Kidney epithelial cell (primary cell): ENCODE results near the gene OTULIN. TPM values are rescaled to one million over a fixed set of nuclear protein-coding genes. Genes with fewer than 3 reads are reported as not detected.

Source experiments
- DNase-seq: peaks from one replicate; pipeline ENCODE4 v3.0.0-alpha.2; 2010; ENCODE audit warnings: low read depth
- H3K27me3 ChIP-seq: 2 replicates; pipeline ENCODE4 v1.6.0; 2011; ENCODE audit warnings: low read length; ENCODE audit not compliant: control insufficient read depth, insufficient read depth
- H3K36me3 ChIP-seq: 2 replicates; pipeline ENCODE4 v1.5.1; 2011; ENCODE audit warnings: low read length; ENCODE audit not compliant: control insufficient read depth, insufficient read depth
- H3K4me3 ChIP-seq: 2 replicates; pipeline ENCODE4 v1.5.1; 2011; ENCODE audit warnings: low read depth, mild to moderate bottlenecking, control low read depth, low read length
- CTCF ChIP-seq: IDR thresholded peaks from 2 replicates; pipeline ENCODE4 v1.5.1; 2011; ENCODE audit warnings: mild to moderate bottlenecking, moderate library complexity, low read length, control low read depth, inconsistent platforms; ENCODE audit not compliant: insufficient read depth, poor library complexity, severe bottlenecking
- total RNA-seq: library from RNA; depleted of rRNA; stranded (reverse); fragments of >200 nt; gene quantifications from 2 replicates; pipeline ENCODE4 v1.2.3, GENCODE V29; 2015

OTULIN gene
- total RNA-seq, 1 donor from 2014 or later, result 12.0 TPM

- no peak for DNase-seq
- Histone ChIP-seq H3K36me3 (no peaks in the 10 kb centered on the region), H3K4me3 (peak overlapping the region; percentile 85), H3K27me3 (no peaks in the 10 kb centered on the region)
- peak; percentile 15 for TF ChIP-seq CTCF
Measured at GRCh38 chr5:14665949-14666348, 1.4 kb downstream of the OTULIN start.

GRCh38 chr5:14666357-14666756 lies 1.8 kb downstream of the OTULIN start:
- no peak for TF ChIP-seq CTCF
- DNase-seq, result no peak
- H3K36me3 ChIP-seq, result no peaks in the 10 kb centered on the region
- no peaks in the 10 kb centered on the region for H3K27me3 ChIP-seq
- no peak overlapping the region for H3K4me3 ChIP-seq

DNA sequence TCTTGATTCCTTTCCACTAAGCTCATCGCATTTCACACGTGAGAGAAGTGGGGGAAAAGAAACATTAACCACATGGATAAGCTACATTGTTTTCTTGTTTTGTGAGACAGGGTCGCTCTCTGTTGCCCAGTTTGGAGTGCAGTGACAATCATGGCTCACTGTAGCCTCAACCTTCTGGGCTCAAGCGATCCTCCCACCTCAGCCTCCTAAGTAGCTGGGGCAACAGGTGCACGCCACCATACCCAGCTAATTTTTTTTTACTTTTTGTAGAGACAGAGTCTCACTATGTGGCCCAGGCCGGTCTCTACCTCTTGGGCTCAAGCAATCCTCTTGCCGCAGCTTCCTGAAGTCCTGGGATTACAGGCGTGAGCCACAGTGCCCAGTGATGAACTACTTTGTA lies 2.8 kb downstream of the OTULIN start:
- TF ChIP-seq CTCF, result no peak
- no peaks in the 10 kb centered on the region for H3K27me3 ChIP-seq

DNA sequence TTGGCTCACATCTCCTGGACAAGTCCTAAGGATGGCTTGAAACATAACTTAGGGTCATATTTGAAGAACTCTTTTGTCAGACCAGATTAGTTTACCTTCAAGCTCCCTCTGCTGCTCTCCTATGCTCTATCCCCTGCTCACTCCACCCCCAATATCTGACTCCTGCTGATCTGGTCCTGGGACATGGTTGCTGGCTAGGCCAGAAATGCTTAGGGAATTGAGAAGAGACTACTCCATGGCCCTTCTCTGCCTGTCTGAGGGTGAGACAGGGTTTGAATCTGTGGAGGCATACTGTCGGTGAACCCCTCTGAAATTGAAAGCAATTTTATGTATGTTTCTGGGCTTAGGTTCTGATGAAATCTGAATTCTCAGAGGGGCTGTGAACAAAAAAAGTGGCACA lies 3.3 kb downstream of the OTULIN start:
- H3K36me3 ChIP-seq, result no peaks in the 10 kb centered on the region
- no peak overlapping the region for H3K4me3 ChIP-seq
- no peak for TF ChIP-seq CTCF
- no peaks in the 10 kb centered on the region for H3K27me3 ChIP-seq
- no peak for DNase-seq

More for the DNA sequence above, 2.8 kb downstream of the OTULIN start:
- H3K4me3 ChIP-seq, result no peak overlapping the region
- DNase-seq, result no peak
- no peaks in the 10 kb centered on the region for H3K36me3 ChIP-seq

GRCh38 chr5:14668181-14668591 lies 3.7 kb downstream of the OTULIN start:
- H3K36me3 ChIP-seq, result no peaks in the 10 kb centered on the region
- H3K4me3 ChIP-seq, result no peak overlapping the region
- no peak for DNase-seq
- H3K27me3 ChIP-seq, result no peaks in the 10 kb centered on the region
- TF ChIP-seq CTCF, result no peak

GRCh38 chr5:14669415-14669814 lies 4.9 kb downstream of the OTULIN start:
- TF ChIP-seq CTCF, result no peak
- Histone ChIP-seq H3K27me3 (no peaks in the 10 kb centered on the region), H3K4me3 (no peak overlapping the region), H3K36me3 (no peaks in the 10 kb centered on the region)
- DNase-seq, result no peak
